ENCODE data around the gene GALNT7.

GALNT7 gene

GRCh38 chr4:173242466-173243250, 74.0 kb downstream of the GALNT7 start:
- DNase-seq: no peak

- no peak for DNase-seq
These were observed 74.7 kb downstream of the GALNT7 start for GRCh38 chr4:173243321-173243720.

GRCh38 chr4:173243917-173244658, 75.5 kb downstream of the GALNT7 start:
- DNase-seq: no peak

GRCh38 chr4:173245952-173246351, 77.3 kb downstream of the GALNT7 start:
- DNase-seq: no peak

- no peak for DNase-seq
These were observed 78.1 kb downstream of the GALNT7 start for GRCh38 chr4:173246719-173247118.

- DNase-seq: no peak
These were observed 78.7 kb downstream of the GALNT7 start for GRCh38 chr4:173247321-173247720.

GRCh38 chr4:173248690-173249089, 80.1 kb downstream of the GALNT7 start:
- DNase-seq: no peak

- DNase-seq: no peak
These were observed 83.7 kb downstream of the GALNT7 start for GRCh38 chr4:173252024-173252935.

- no peak for DNase-seq
These were observed 85.0 kb downstream of the GALNT7 start for GRCh38 chr4:173253561-173253960.

- no peak for DNase-seq
These were observed 86.0 kb downstream of the GALNT7 start for GRCh38 chr4:173254646-173255045.

GRCh38 chr4:173256825-173257224, 88.2 kb downstream of the GALNT7 start:
- DNase-seq: no peak

GRCh38 chr4:173257732-173258717, 89.4 kb downstream of the GALNT7 start:
- DNase-seq: peak; percentile 45 to 47

GRCh38 chr4:173258866-173259265, 90.3 kb downstream of the GALNT7 start:
- no peak for DNase-seq

GRCh38 chr4:173259310-173259709, 90.7 kb downstream of the GALNT7 start:
- no peak for DNase-seq

GRCh38 chr4:173261052-173261451, 92.4 kb downstream of the GALNT7 start:
- no peak for DNase-seq

GRCh38 chr4:173262375-173262774, 93.8 kb downstream of the GALNT7 start:
- DNase-seq: no peak

GRCh38 chr4:173264245-173264644, 95.6 kb downstream of the GALNT7 start:
- DNase-seq: no peak

GRCh38 chr4:173264684-173265185, 96.1 kb downstream of the GALNT7 start:
- DNase-seq: peak; percentile 6 to 7

- DNase-seq: no peak
These were observed 97.1 kb downstream of the GALNT7 start for GRCh38 chr4:173265751-173266150.

- no peak for DNase-seq
These were observed 99.1 kb downstream of the GALNT7 start for GRCh38 chr4:173267711-173268110.

GRCh38 chr4:173269280-173269679, 100.7 kb downstream of the GALNT7 start:
- no peak for DNase-seq

Measured in activated CD4-positive, alpha-beta T cell treated with anti-CD3 and anti-CD28 coated beads, Interleukin-2, amount 50 U/mL, for 4 hours (primary cell).